ENCODE results near the gene SLC22A17. TPM values are rescaled to one million over a fixed set of nuclear protein-coding genes. Genes with fewer than 3 reads are reported as not detected.

Gene SLC22A17
- total RNA-seq, 1 donor from 2014 or later = 52.5 TPM

GRCh38 chr14:23348297-23348655, 4.4 kb downstream of the SLC22A17 start:
- Mint-ChIP-seq H3K4me1 (ENCODE audit: unreplicated experiment) (peaks cover 9% of the 10 kb centered on the region), H3K27me3 (peaks cover 20% of the 10 kb centered on the region), H3K36me3 (peaks cover 14% of the 10 kb centered on the region), H3K9me3 (no peaks in the 10 kb centered on the region), H3K4me3 (no peak overlapping the region), H3K27ac (no peak overlapping the region)
- no peak for TF ChIP-seq CTCF (conservative IDR thresholded peaks at IDR 0.05)
- DNase-seq (ENCODE audit: extremely low spot score, unreplicated experiment) = no peak

GRCh38 chr14:23347406-23348296, 5.0 kb downstream of the SLC22A17 start:
- no peak for DNase-seq (ENCODE audit: extremely low spot score, unreplicated experiment)
- Mint-ChIP-seq H3K27me3 (peaks cover 16% of the 10 kb centered on the region), H3K27ac (no peak overlapping the region)

GRCh38 chr14:23346693-23347405, 5.8 kb downstream of the SLC22A17 start:
- Mint-ChIP-seq H3K27ac (no peak overlapping the region), H3K36me3 (peaks cover 14% of the 10 kb centered on the region), H3K9me3 (no peaks in the 10 kb centered on the region), H3K4me1 (ENCODE audit: unreplicated experiment) (peaks cover 4% of the 10 kb centered on the region), H3K4me3 (no peak overlapping the region), H3K27me3 (peaks cover 18% of the 10 kb centered on the region)
- no peak for TF ChIP-seq CTCF (conservative IDR thresholded peaks at IDR 0.05)
- DNase-seq (ENCODE audit: extremely low spot score, unreplicated experiment) = no peak

More at GRCh38 chr14:23347406-23348296, 5.0 kb downstream of the SLC22A17 start:
- H3K9me3 Mint-ChIP-seq = no peaks in the 10 kb centered on the region
- peaks cover 4% of the 10 kb centered on the region for H3K4me1 Mint-ChIP-seq (ENCODE audit: unreplicated experiment)
- no peak for TF ChIP-seq CTCF (conservative IDR thresholded peaks at IDR 0.05)
- H3K4me3 Mint-ChIP-seq = no peak overlapping the region
- H3K36me3 Mint-ChIP-seq = peaks cover 14% of the 10 kb centered on the region

GRCh38 chr14:23345987-23346692, 6.5 kb downstream of the SLC22A17 start:
- Mint-ChIP-seq H3K4me1 (ENCODE audit: unreplicated experiment) (peaks cover 1% of the 10 kb centered on the region), H3K27ac (no peak overlapping the region), H3K27me3 (peaks cover 15% of the 10 kb centered on the region), H3K9me3 (no peaks in the 10 kb centered on the region), H3K36me3 (peaks cover 12% of the 10 kb centered on the region), H3K4me3 (no peak overlapping the region)
- TF ChIP-seq CTCF (conservative IDR thresholded peaks at IDR 0.05) = no peak
- DNase-seq (ENCODE audit: extremely low spot score, unreplicated experiment) = no peak

GRCh38 chr14:23344481-23344880, 8.2 kb downstream of the SLC22A17 start:
- H3K4me1 Mint-ChIP-seq (ENCODE audit: unreplicated experiment) = no peaks in the 10 kb centered on the region
- H3K27ac Mint-ChIP-seq = no peak overlapping the region
- TF ChIP-seq CTCF (conservative IDR thresholded peaks at IDR 0.05) = no peak
- H3K36me3 Mint-ChIP-seq = peaks cover 4% of the 10 kb centered on the region
- H3K27me3 Mint-ChIP-seq = peaks cover 3% of the 10 kb centered on the region
- DNase-seq (ENCODE audit: extremely low spot score, unreplicated experiment) = no peak
- H3K9me3 Mint-ChIP-seq = no peaks in the 10 kb centered on the region
- no peak overlapping the region for H3K4me3 Mint-ChIP-seq
